VCaP (cell line): Measurements from ENCODE around the gene FOXRED2.

Experiments
- H3K27ac ChIP-seq: fragments of 450-650 bp; 2 replicates; pipeline ENCODE4 v1.5.1; 2017
- CTCF ChIP-seq: fragments of 450-650 bp; conservative IDR thresholded peaks from 2 replicates; pipeline ENCODE4 v1.5.1; 2017; ENCODE audit warnings: mild to moderate bottlenecking, moderate library complexity

Gene FOXRED2

DNA sequence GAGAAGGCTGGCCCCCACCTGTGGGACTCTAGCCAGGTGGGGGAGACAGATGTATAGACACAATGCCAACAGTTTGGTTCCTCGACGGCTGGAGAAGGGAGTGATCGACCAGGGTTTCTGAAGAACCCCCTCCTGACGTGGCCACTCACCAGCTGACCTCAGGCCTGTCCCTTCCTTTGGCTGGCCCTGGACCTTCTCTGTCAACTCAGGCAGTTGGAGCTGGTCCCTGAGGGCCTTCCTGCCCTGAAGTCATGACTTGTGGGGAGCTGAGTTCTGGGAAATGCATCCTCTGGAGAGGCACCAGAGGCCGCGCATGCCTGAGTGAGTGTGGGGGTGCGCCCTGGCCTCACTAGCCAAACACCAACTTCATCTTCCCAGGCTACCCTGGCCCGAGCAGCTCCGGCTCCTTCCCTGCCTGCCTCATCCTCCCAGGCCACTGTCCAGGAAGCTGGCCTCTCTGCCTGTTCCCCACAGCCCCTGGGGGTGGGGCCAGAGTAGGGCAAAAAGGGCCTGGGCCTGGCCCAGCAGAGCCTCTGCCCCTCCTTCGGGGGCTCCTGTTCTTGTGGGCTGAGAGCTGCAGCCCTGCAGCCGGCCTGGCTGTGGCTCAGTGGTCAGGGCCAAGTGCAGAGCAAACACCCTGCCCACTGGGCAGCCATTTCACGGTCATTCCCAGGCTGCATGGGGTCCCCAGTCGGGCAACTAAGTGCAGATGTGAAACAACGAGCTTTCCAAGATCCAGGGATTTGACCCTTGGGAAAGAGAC lies 49.0 kb downstream of the FOXRED2 start:
- no peak overlapping the region for H3K27ac ChIP-seq

GRCh38 chr22:36456464-36456845 lies 50.4 kb downstream of the FOXRED2 start:
- TF ChIP-seq CTCF: no peak
- no peak overlapping the region for H3K27ac ChIP-seq

More for the DNA sequence above, 49.0 kb downstream of the FOXRED2 start:
- no peak for TF ChIP-seq CTCF

GRCh38 chr22:36455571-36456463 lies 51.0 kb downstream of the FOXRED2 start:
- TF ChIP-seq CTCF: no peak
- H3K27ac ChIP-seq: peak overlapping the region; percentile 84

DNA sequence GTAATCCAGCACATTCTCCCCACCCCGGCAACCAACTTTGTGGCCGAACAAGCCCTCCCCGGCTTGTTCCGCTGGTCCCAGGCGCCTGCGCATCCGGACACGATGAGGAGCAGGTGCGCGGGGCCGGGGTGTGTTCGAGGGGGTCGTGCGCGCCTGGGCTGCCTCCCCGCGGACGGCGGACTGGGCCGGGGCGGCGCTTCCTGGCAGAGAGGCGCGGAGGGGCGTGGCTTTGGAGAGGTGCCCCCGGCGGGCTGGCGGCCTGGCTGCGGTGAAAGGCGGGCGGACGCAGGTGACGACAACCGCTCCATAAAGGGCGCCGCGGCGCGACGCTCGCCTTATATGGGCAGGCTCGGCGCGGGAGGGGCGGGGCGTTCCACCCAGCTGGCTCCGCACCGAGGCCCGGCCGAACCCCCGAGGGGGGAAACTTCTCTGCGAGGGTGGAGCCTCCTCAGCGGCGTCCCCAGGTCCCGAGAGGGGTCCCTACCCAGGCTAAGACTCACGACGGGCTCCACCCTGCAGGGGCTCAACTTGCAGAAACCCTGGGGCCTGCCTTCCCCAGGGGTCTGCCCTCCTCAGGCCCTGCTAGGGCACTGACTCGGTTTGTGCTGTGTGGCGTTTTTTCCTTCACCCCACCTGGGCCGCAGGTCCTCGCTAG lies 51.8 kb downstream of the FOXRED2 start:
- peak; percentile 32 for TF ChIP-seq CTCF
- H3K27ac ChIP-seq: peak overlapping the region; percentile 84

GRCh38 chr22:36453855-36454378 lies 52.9 kb downstream of the FOXRED2 start:
- H3K27ac ChIP-seq: peak overlapping the region; percentile 84
- TF ChIP-seq CTCF: no peak

- peak overlapping the region; percentile 84 for H3K27ac ChIP-seq
Measured at GRCh38 chr22:36452978-36453607, 53.7 kb downstream of the FOXRED2 start.

GRCh38 chr22:36452250-36452977 lies 54.4 kb downstream of the FOXRED2 start:
- H3K27ac ChIP-seq: peak overlapping the region; percentile 84
- TF ChIP-seq CTCF: no peak

DNA sequence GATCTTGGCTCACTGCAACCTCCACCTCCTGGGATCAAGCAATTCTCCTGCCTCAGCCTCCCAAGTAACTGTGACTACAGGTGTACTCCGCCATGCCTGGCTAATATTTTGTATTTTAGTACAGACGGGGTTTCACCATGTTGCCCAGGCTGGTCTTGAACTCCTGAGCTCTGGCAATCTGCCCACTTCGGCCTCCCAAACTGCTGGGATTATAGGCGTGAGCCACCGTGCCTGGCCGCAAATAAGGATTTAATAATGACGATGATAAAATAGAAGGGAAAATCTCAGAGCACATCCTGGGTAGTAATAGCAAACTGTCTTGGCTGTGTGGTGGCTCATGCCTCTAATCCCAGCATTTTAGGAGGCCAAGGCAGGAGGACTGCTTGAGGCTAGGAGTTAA lies 55.9 kb downstream of the FOXRED2 start:
- peak overlapping the region; percentile 84; the same call in 1 of the 2 replicates for H3K27ac ChIP-seq
